Smooth muscle cell (in vitro differentiated cells): Measurements from ENCODE around the gene HCRT. TPM values are rescaled to one million over a fixed set of nuclear protein-coding genes. Genes with fewer than 3 reads are reported as not detected.

Experiments
- DNase-seq: peaks from one replicate; lab custom pipeline; 2025; ENCODE audit not compliant: unreplicated experiment; lab: John Stamatoyannopoulos, UW
- H2AFZ ChIP-seq: fragments of 200-600 bp; sonication (generic); 2 replicates; pipeline ENCODE4 v1.6.0; 2016; ENCODE audit warnings: antibody characterized with exemption, low read depth, mild to moderate bottlenecking
- H3F3A ChIP-seq: fragments of 200-600 bp; sonication (generic); 2 replicates; pipeline ENCODE4 v1.6.0; 2017; ENCODE audit warnings: antibody characterized with exemption, low read depth
- H3K27ac ChIP-seq: fragments of 200-600 bp; sonication (generic); 2 replicates; pipeline ENCODE4 v1.5.1; 2016; ENCODE audit warnings: low read depth, mild to moderate bottlenecking
- H3K27me3 ChIP-seq: fragments of 200-600 bp; sonication (generic); 2 replicates; pipeline ENCODE4 v1.6.1; 2016; ENCODE audit warnings: low read depth, mild to moderate bottlenecking
- H3K36me3 ChIP-seq: fragments of 200-600 bp; sonication (generic); 2 replicates; pipeline ENCODE4 v1.5.1; 2016; ENCODE audit warnings: low read depth
- H3K4me1 ChIP-seq: fragments of 200-600 bp; sonication (generic); 2 replicates; pipeline ENCODE4 v1.5.1; 2016; ENCODE audit warnings: low read depth
- H3K4me2 ChIP-seq: fragments of 200-600 bp; sonication (generic); 2 replicates; pipeline ENCODE4 v1.6.0; 2016; ENCODE audit warnings: mild to moderate bottlenecking
- H3K4me3 ChIP-seq: fragments of 200-600 bp; sonication (generic); 2 replicates; pipeline ENCODE4 v1.5.1; 2016; ENCODE audit warnings: mild to moderate bottlenecking
- H3K79me2 ChIP-seq: fragments of 200-600 bp; sonication (generic); 2 replicates; pipeline ENCODE4 v1.6.0; 2016; ENCODE audit warnings: low read depth, mild to moderate bottlenecking
- H3K9ac ChIP-seq: fragments of 200-600 bp; sonication (generic); 2 replicates; pipeline ENCODE4 v1.6.0; 2016; ENCODE audit warnings: low read depth
- H3K9me3 ChIP-seq: fragments of 200-600 bp; sonication (generic); replicated peaks from 2 replicates; pipeline ENCODE4 v1.5.1; 2016; ENCODE audit warnings: low read depth
- H4K20me1 ChIP-seq: fragments of 200-600 bp; sonication (generic); 2 replicates; pipeline ENCODE4 v1.6.0; 2016; ENCODE audit warnings: low read depth
- CTCF ChIP-seq: fragments of 200-600 bp; sonication (generic); IDR thresholded peaks from 2 replicates; pipeline ENCODE4 v1.5.1; 2017; ENCODE audit warnings: borderline replicate concordance, mild to moderate bottlenecking, antibody characterized with exemption; ENCODE audit not compliant: insufficient read depth, poor library complexity, severe bottlenecking
- WGBS: methylation state at CpG from one replicate; pipeline ENCODE4 v1.1.7; 2016; ENCODE audit warnings: low lambda C conversion rate; 5-methylcytosine and 5-hydroxymethylcytosine counted together
- polyA plus RNA-seq: library from polyadenylated mRNA; unstranded; fragments of >200 nt; fragmentation: Nextera tagmentation; extraction: Ambion mirVana; gene quantifications from 2 replicates; pipeline ENCODE4 v1.2.1, GENCODE V29; 2016
- total RNA-seq: library from RNA; depleted of rRNA; stranded (reverse); fragments of >200 nt; gene quantifications from 2 replicates; pipeline ENCODE4 v1.2.3, GENCODE V29; 2014

HCRT gene
- total and polyA plus RNA-seq, 2 experiments from 2014 or later, result not detected

- DNase-seq, result no peak
- Histone ChIP-seq H3K79me2 (no peaks in the 10 kb centered on the region), H3K4me1 (no peaks in the 10 kb centered on the region), H3K36me3 (no peaks in the 10 kb centered on the region), H3K9ac (no peak overlapping the region), H3F3A (no peaks in the 10 kb centered on the region), H3K4me2 (no peak overlapping the region), H3K4me3 (no peak overlapping the region), H3K27me3 (no peaks in the 10 kb centered on the region), H3K9me3 (no peaks in the 10 kb centered on the region), H3K27ac (no peak overlapping the region), H4K20me1 (no peaks in the 10 kb centered on the region), H2AFZ (no peak overlapping the region)
- TF ChIP-seq CTCF, result peak; percentile 36
- WGBS, result 70% methylated on average over 8 of the region's 8 CpGs
Observed at GRCh38 chr17:42163113-42163512, 22.1 kb downstream of the HCRT start.

GRCh38 chr17:42160531-42160910 is 24.7 kb downstream of the HCRT start:
- Histone ChIP-seq H3K9me3 (no peaks in the 10 kb centered on the region), H3K4me2 (no peak overlapping the region), H3K9ac (no peak overlapping the region), H3F3A (no peaks in the 10 kb centered on the region), H3K79me2 (no peaks in the 10 kb centered on the region), H3K27ac (no peak overlapping the region), H2AFZ (no peak overlapping the region), H3K27me3 (no peaks in the 10 kb centered on the region), H3K4me1 (no peaks in the 10 kb centered on the region), H3K4me3 (no peak overlapping the region), H4K20me1 (no peaks in the 10 kb centered on the region), H3K36me3 (no peaks in the 10 kb centered on the region)
- no peak for DNase-seq
- TF ChIP-seq CTCF, result no peak
- 97% methylated on average over 7 of the region's 7 CpGs for WGBS

- Histone ChIP-seq H3K27me3 (no peaks in the 10 kb centered on the region), H4K20me1 (no peaks in the 10 kb centered on the region), H3K9ac (no peak overlapping the region), H3K79me2 (no peaks in the 10 kb centered on the region), H2AFZ (no peak overlapping the region), H3K27ac (no peak overlapping the region), H3K9me3 (no peaks in the 10 kb centered on the region), H3K36me3 (no peaks in the 10 kb centered on the region), H3K4me1 (no peaks in the 10 kb centered on the region), H3K4me2 (no peak overlapping the region), H3F3A (no peaks in the 10 kb centered on the region), H3K4me3 (no peak overlapping the region)
- 97% methylated on average over 14 of the region's 14 CpGs for WGBS
- no peak for DNase-seq
- TF ChIP-seq CTCF, result no peak
Observed at GRCh38 chr17:42159796-42160530, 25.3 kb downstream of the HCRT start.

- H3K79me2 ChIP-seq, result peaks cover 41% of the 10 kb centered on the region
- peak overlapping the region; percentile 86 for H3K4me3 ChIP-seq
- H3K4me1 ChIP-seq, result peaks cover 6% of the 10 kb centered on the region
- 16% methylated on average over 17 of the region's 17 CpGs for WGBS
- peak overlapping the region; percentile 82 for H2AFZ ChIP-seq
- peak overlapping the region; percentile 54 for H3K27ac ChIP-seq
- no peaks in the 10 kb centered on the region for H3K36me3 ChIP-seq
- H3K9me3 ChIP-seq, result no peaks in the 10 kb centered on the region
- TF ChIP-seq CTCF, result no peak
- DNase-seq, result no peak
- peak overlapping the region; percentile 86 for H3K4me2 ChIP-seq
- no peaks in the 10 kb centered on the region for H3K27me3 ChIP-seq
- peaks cover 35% of the 10 kb centered on the region for H4K20me1 ChIP-seq
- no peaks in the 10 kb centered on the region for H3F3A ChIP-seq
- H3K9ac ChIP-seq, result peak overlapping the region; percentile 80
Observed at GRCh38 chr17:42155614-42156045, 29.6 kb downstream of the HCRT start.
